Measurements from ENCODE around the gene PRDX5.

PRDX5 gene

GRCh38 chr11:64362339-64362738 is 44.4 kb downstream of the PRDX5 start:
- no peak for DNase-seq (ENCODE audit: low read depth, low spot score)

GRCh38 chr11:64364435-64364834 is 46.5 kb downstream of the PRDX5 start:
- DNase-seq (ENCODE audit: low read depth, low spot score), result no peak

DNA sequence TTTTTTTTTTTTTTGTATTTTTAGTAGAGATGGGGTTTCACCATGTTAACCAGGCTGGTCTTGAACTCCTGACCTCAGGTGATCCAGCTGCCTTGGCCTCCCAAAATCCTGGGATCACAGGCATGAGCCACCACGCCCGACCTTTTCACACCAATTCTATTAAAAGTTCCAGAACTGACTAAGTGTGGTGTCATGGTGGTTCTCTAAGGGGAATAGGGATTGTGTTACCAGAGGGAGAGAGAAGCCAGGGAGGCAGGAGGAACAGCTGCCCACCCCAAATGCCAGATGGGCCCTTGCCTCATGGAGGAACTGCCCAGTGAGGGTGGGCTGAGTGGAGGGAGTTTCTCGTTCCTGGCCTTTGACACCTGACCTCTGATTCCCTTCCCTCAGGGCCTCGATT is 47.0 kb downstream of the PRDX5 start:
- no peak for DNase-seq (ENCODE audit: low read depth, low spot score)

GRCh38 chr11:64366751-64367150 is 48.8 kb downstream of the PRDX5 start:
- no peak for DNase-seq (ENCODE audit: low read depth, low spot score)

DNA sequence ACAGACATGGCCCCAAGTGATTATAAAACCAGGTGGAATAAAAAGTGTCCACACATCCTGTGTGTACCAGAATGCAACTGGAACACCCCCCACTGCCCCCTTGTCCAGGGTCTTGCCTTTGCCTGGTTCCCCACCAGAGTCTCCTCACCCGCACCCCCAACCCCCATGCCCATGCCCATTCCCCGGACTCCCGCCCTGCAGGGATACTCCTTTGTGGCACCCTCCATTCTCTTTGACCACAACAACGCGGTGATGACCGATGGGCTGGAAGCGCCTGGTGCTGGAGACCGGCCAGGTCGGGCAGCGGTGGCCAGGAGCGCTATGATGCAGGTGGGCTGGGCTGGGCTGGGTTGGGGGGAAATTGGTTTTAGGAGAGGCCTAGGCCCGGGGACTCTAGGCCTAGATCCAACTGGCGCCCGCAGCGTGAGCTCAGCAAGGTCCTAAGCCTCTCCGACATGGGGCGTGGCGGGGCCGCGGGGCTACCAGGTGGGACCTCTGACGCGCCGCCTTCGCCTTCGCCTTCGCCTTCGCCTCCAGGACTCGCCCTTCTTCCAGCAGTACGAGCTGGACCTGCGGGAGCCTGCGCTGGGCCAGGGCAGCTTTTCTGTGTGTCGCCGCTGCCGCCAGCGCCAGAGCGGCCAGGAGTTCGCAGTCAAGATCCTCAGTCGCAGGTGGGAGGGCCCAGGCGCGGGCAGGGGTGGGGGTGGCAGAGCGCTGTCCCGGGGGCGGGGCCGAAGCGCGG is 50.2 kb downstream of the PRDX5 start:
- no peak for DNase-seq (ENCODE audit: low read depth, low spot score)

DNA sequence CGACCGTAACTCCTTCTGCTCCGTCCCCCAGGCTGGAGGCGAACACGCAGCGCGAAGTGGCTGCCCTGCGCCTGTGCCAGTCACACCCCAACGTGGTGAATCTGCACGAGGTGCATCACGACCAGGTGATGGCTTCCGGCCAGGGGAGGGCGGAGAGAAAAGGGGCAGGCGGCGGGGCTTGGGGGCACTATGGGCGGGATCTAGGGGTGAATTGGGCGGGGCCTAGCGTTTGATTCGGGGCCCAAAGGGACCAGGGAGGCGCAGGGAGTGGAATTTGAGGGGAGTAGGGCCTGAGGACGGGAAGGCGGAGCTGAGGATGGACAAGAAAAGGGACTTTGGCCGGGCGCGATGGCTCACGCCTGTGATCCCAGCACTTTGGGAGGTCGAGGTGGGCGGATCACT is 50.8 kb downstream of the PRDX5 start:
- DNase-seq (ENCODE audit: low read depth, low spot score), result no peak

DNA sequence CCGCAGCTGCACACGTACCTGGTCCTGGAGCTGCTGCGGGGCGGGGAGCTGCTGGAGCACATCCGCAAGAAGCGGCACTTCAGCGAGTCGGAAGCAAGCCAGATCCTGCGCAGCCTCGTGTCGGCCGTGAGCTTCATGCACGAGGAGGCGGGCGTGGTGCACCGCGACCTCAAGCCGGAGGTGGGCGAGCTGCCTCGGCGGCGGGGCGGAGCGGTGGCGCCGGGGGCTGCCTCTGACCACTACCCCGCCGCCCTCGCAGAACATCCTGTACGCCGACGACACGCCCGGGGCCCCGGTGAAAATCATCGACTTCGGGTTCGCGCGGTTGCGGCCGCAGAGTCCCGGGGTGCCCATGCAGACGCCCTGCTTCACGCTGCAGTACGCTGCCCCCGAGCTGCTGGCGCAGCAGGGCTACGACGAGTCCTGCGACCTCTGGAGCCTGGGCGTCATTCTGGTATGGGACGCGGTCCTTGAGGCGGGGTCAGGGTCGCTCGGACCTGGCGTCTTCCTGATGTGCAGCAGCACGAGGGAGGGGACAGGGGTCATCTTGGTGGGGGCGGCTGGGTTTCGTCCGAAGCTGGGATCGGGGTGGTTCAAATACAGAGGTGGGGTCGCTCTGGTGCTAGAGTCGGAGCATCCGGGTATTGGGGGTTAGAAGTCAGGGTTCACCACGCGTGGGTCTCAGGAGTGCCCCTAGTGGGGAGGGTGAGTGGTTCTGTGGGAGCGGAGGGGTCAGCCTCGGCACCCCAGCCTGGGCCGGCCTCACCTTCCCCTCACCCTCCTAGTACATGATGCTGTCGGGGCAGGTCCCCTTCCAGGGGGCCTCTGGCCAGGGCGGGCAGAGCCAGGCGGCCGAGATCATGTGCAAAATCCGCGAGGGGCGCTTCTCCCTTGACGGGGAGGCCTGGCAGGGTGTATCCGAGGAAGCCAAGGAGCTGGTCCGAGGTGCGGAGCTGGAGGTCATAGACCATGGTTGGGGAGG is 51.8 kb downstream of the PRDX5 start:
- DNase-seq (ENCODE audit: low read depth, low spot score), result no peak

DNA sequence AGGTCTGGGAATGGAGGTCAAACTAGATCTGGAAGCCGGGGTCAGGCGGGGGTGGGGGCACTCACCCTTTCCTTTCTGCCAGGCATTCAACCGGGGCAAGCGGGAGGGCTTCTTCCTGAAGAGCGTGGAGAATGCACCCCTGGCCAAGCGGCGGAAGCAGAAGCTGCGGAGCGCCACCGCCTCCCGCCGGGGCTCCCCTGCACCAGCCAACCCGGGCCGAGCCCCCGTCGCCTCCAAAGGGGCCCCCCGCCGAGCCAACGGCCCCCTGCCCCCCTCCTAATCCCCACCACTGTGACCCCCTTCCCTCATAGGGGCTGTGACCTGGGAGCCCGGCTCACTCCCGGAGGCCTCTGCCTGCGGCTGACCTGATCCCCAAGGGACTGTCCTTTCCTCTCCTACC is 53.3 kb downstream of the PRDX5 start:
- no peak for DNase-seq (ENCODE audit: low read depth, low spot score)

Measured in activated CD4-positive, CD25-positive, alpha-beta regulatory T cell treated with anti-CD3 and anti-CD28 coated beads, Interleukin-2, amount 50 U/mL, for 16 hours (primary cell).